ENCODE measurements around the gene ATP9B. TPM values are rescaled to one million over a fixed set of nuclear protein-coding genes. Genes with fewer than 3 reads are reported as not detected.

The ATP9B gene
- total and polyA plus RNA-seq, 2 experiments from 2014 or later: 8.5 to 12.8 TPM

GRCh38 chr18:79424880-79425568 lies 355.8 kb downstream of the ATP9B start:
- Histone ChIP-seq H3K27ac (no peak overlapping the region), H3K4me2 (ENCODE audit: unreplicated experiment) (no peak overlapping the region), H3F3A (ENCODE audit: insufficient read depth) (no peaks in the 10 kb centered on the region), H3K27me3 (replicated peaks; ENCODE audit: insufficient read depth) (no peaks in the 10 kb centered on the region), H3K4me3 (no peak overlapping the region), H4K20me1 (ENCODE audit: insufficient read depth) (no peaks in the 10 kb centered on the region), H3K9me3 (ENCODE audit: low read depth) (no peaks in the 10 kb centered on the region), H3K9me2 (ENCODE audit: insufficient read depth) (no peaks in the 10 kb centered on the region), H3K79me2 (ENCODE audit: insufficient read depth) (no peaks in the 10 kb centered on the region), H3K9ac (no peak overlapping the region), H3K4me1 (ENCODE audit: insufficient read depth) (peaks cover 13% of the 10 kb centered on the region), H2AFZ (no peak overlapping the region), H3K36me3 (ENCODE audit: low read depth) (no peaks in the 10 kb centered on the region)
- WGBS, 2 experiments (ENCODE audit: low coverage in 1 of 2, low lambda C conversion rate in 2 of 2, missing lambda C conversion rate in 2 of 2): 97% methylated on average over 19 of the region's 19 CpGs
- DNase-seq: no peak
- in situ Hi-C loops (cut with MboI): no loop called here
- no peak for TF ChIP-seq EZH2phosphoT487 (IDR thresholded peaks at IDR 0.05; ENCODE audit: insufficient read depth, low read depth)
- TF ChIP-seq EZH2 (IDR thresholded peaks at IDR 0.05; ENCODE audit: insufficient read depth, poor library complexity, severe bottlenecking): no peak

GRCh38 chr18:79425569-79425886 lies 356.3 kb downstream of the ATP9B start:
- no peak overlapping the region for H3K27ac ChIP-seq
- no peak overlapping the region for H3K9ac ChIP-seq
- no peaks in the 10 kb centered on the region for H4K20me1 ChIP-seq (ENCODE audit: insufficient read depth)
- WGBS, 2 experiments (ENCODE audit: low coverage in 1 of 2, low lambda C conversion rate in 2 of 2, missing lambda C conversion rate in 2 of 2): 90% methylated on average over 12 of the region's 12 CpGs
- H3K4me2 ChIP-seq (ENCODE audit: unreplicated experiment): no peak overlapping the region
- H3K9me2 ChIP-seq (ENCODE audit: insufficient read depth): no peaks in the 10 kb centered on the region
- no peaks in the 10 kb centered on the region for H3K36me3 ChIP-seq (ENCODE audit: low read depth)
- DNase-seq: no peak
- no peaks in the 10 kb centered on the region for H3K79me2 ChIP-seq (ENCODE audit: insufficient read depth)
- TF ChIP-seq EZH2phosphoT487 (IDR thresholded peaks at IDR 0.05; ENCODE audit: insufficient read depth, low read depth) (no peak), EZH2 (IDR thresholded peaks at IDR 0.05; ENCODE audit: insufficient read depth, poor library complexity, severe bottlenecking) (no peak)
- H3F3A ChIP-seq (ENCODE audit: insufficient read depth): no peaks in the 10 kb centered on the region
- H3K4me3 ChIP-seq: no peak overlapping the region
- no peaks in the 10 kb centered on the region for H3K27me3 ChIP-seq (replicated peaks; ENCODE audit: insufficient read depth)
- H3K4me1 ChIP-seq (ENCODE audit: insufficient read depth): peaks cover 13% of the 10 kb centered on the region
- no peak overlapping the region for H2AFZ ChIP-seq
- H3K9me3 ChIP-seq (ENCODE audit: low read depth): no peaks in the 10 kb centered on the region
- in situ Hi-C loops (cut with MboI): no loop called here

DNA sequence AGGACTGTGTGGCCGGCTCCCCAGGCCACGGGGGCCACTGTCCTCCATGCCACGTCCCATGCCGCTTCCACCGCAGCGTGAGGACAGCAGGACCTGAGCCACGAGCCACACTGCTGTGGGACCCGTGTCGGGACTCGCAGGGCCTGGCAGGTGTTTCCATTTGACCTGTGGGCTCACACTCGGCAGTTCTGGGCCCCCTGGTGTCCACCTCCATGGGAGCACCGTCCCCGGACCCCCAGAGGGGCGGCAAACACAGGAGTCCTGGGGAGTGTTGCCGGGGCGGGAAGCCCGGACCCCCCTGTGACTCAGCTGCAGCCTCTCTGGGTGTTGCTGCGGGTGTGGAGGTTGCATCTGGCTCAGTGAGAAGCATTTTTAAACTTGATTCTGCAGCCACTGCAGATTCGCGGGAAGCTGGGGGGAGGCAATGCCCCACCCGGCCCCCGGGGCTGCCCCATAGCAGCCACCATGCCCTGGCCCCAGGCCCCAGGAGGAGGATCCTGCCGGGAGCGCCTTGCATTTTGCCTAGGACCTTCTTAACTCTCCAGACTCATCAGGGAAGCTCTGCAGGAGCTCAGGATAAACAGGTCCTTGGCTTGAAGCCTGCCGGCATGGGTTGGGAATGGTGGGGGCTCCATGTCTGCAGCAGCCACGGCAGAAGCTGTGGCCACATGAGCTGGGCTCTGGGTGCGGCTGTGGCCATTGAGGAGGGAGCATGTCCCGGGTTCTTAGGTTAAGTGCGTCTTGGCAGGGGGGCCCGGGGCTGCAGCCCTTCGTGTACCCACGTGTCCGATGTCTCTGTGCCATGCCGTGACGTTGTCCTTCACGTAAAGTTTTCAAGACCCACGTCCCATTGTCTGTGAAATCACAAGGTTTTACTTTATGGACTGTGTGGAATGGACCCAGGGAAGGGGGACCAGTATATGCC lies 357.4 kb downstream of the ATP9B start:
- DNase-seq: no peak
- TF ChIP-seq EZH2 (IDR thresholded peaks at IDR 0.05; ENCODE audit: insufficient read depth, poor library complexity, severe bottlenecking): no peak
- TF ChIP-seq EZH2phosphoT487 (IDR thresholded peaks at IDR 0.05; ENCODE audit: insufficient read depth, low read depth): no peak
- WGBS, 2 experiments (ENCODE audit: low coverage in 1 of 2, low lambda C conversion rate in 2 of 2, missing lambda C conversion rate in 2 of 2): 84 to 87% methylated on average over 33 to 37 of the region's 37 CpGs
- Histone ChIP-seq H2AFZ (no peak overlapping the region), H3K27ac (no peak overlapping the region), H3K79me2 (ENCODE audit: insufficient read depth) (no peaks in the 10 kb centered on the region), H4K20me1 (ENCODE audit: insufficient read depth) (no peaks in the 10 kb centered on the region), H3K27me3 (replicated peaks; ENCODE audit: insufficient read depth) (no peaks in the 10 kb centered on the region), H3K9ac (no peak overlapping the region), H3F3A (ENCODE audit: insufficient read depth) (no peaks in the 10 kb centered on the region), H3K4me3 (no peak overlapping the region), H3K4me2 (ENCODE audit: unreplicated experiment) (no peak overlapping the region), H3K9me2 (ENCODE audit: insufficient read depth) (no peaks in the 10 kb centered on the region), H3K9me3 (ENCODE audit: low read depth) (no peaks in the 10 kb centered on the region), H3K36me3 (ENCODE audit: low read depth) (no peaks in the 10 kb centered on the region), H3K4me1 (ENCODE audit: insufficient read depth) (peaks cover 8% of the 10 kb centered on the region)
- in situ Hi-C loops (cut with MboI): no loop called here

GRCh38 chr18:79427368-79428225 lies 358.4 kb downstream of the ATP9B start:
- Histone ChIP-seq H3K4me2 (ENCODE audit: unreplicated experiment) (no peak overlapping the region), H3K9ac (no peak overlapping the region), H3K36me3 (ENCODE audit: low read depth) (no peaks in the 10 kb centered on the region), H3K4me1 (ENCODE audit: insufficient read depth) (no peaks in the 10 kb centered on the region), H3K27ac (no peak overlapping the region), H3F3A (ENCODE audit: insufficient read depth) (no peaks in the 10 kb centered on the region), H3K9me3 (ENCODE audit: low read depth) (no peaks in the 10 kb centered on the region), H3K79me2 (ENCODE audit: insufficient read depth) (no peaks in the 10 kb centered on the region), H3K4me3 (no peak overlapping the region), H2AFZ (no peak overlapping the region), H3K9me2 (ENCODE audit: insufficient read depth) (no peaks in the 10 kb centered on the region), H4K20me1 (ENCODE audit: insufficient read depth) (no peaks in the 10 kb centered on the region), H3K27me3 (replicated peaks; ENCODE audit: insufficient read depth) (no peaks in the 10 kb centered on the region)
- DNase-seq: no peak
- in situ Hi-C loops (cut with MboI): no loop called here
- WGBS, 2 experiments (ENCODE audit: low coverage in 1 of 2, low lambda C conversion rate in 2 of 2, missing lambda C conversion rate in 2 of 2): 91 to 92% methylated on average over 11 to 28 of the region's 29 CpGs
- TF ChIP-seq EZH2 (IDR thresholded peaks at IDR 0.05; ENCODE audit: insufficient read depth, poor library complexity, severe bottlenecking): no peak
- TF ChIP-seq EZH2phosphoT487 (IDR thresholded peaks at IDR 0.05; ENCODE audit: insufficient read depth, low read depth): no peak

Other genes starting within 250 kb of the ATP9B start
- gene SALL3, start 89.6 kb upstream of the ATP9B start, total RNA-seq (2014; rRNA removed; shearing (Covaris generic)): not detected in 2 replicates
- not detected in 2 replicates for gene SALL3, start 89.6 kb upstream of the ATP9B start, polyA plus RNA-seq (2016; fragmentation: Nextera tagmentation; extraction: Ambion mirVana)

Measured in GM23248 (cell line).